SK-N-SH (cell line): ENCODE data around the gene MRPL43.

ENCODE experiments used
- CTCF ChIP-seq: fragments of 200-600 bp; sonication (generic); IDR thresholded peaks from 2 replicates; pipeline ENCODE4 v1.6.1; 2017; ENCODE audit warnings: antibody characterized with exemption, mild to moderate bottlenecking, moderate library complexity
- EP300 ChIP-seq, 2 experiments: IDR thresholded peaks; 2 replicates each; pipeline versions ENCODE4 v1.4.0 to v1.6.1; 2012; ENCODE audit warnings: borderline replicate concordance in 1 of 2, low read depth in 1 of 2, low read length in 1 of 2
- EZH2phosphoT487 ChIP-seq: fragments of 200-600 bp; sonication (generic); IDR thresholded peaks from 2 replicates; pipeline ENCODE4 v1.6.1; 2017; ENCODE audit warnings: low read depth, mixed run types, mild to moderate bottlenecking, antibody characterized with exemption, moderate library complexity, borderline replicate concordance
- GABPA ChIP-seq: IDR thresholded peaks from 2 replicates; pipeline ENCODE4 v1.4.0; 2012; ENCODE audit warnings: low read depth, mild to moderate bottlenecking
- MAX ChIP-seq: IDR thresholded peaks from 2 replicates; pipeline ENCODE4 v1.4.0; 2012; ENCODE audit warnings: low read depth
- POLR2AphosphoS5 ChIP-seq: IDR thresholded peaks from 2 replicates; pipeline ENCODE4 v1.6.1; 2012; ENCODE audit warnings: low read depth, low read length
- REST ChIP-seq: IDR thresholded peaks from 2 replicates; pipeline ENCODE4 v1.6.1; 2012; ENCODE audit warnings: mild to moderate bottlenecking, low read depth, low read length, moderate library complexity
- RFX5 ChIP-seq: IDR thresholded peaks from 2 replicates; pipeline ENCODE4 v1.6.1; 2012; ENCODE audit warnings: mild to moderate bottlenecking, improper control_type of control experiment, low read length
- SMC3 ChIP-seq: IDR thresholded peaks from 2 replicates; pipeline ENCODE4 v1.6.1; 2012; ENCODE audit warnings: low read depth, low read length, improper control_type of control experiment
- ZBTB33 ChIP-seq: IDR thresholded peaks from 2 replicates; pipeline ENCODE4 v1.4.0; 2012; ENCODE audit warnings: low read depth, borderline replicate concordance

- TF ChIP-seq GABPA (no peak), MAX (no peak), CTCF (no peak), SMC3 (no peak), REST (no peak), EP300 (IDR thresholded peaks at IDR 0.05; ENCODE audit: borderline replicate concordance in 1 of 2, low read depth in 1 of 2, low read length in 1 of 2) (no peak), POLR2AphosphoS5 (no peak), EZH2phosphoT487 (no peak), ZBTB33 (no peak), RFX5 (no peak)
These were observed 43.8 kb downstream of the MRPL43 start for GRCh38 chr10:100943508-100943907.
